OCI-LY1 (cell line): ENCODE results near the gene FAM13A.

ENCODE experiments used
- H2AFZ ChIP-seq: fragments of 200-600 bp; sonication (generic), shearing (Covaris generic); 2 replicates; pipeline ENCODE4 v1.6.0; 2014; ENCODE audit warnings: antibody characterized with exemption, mild to moderate bottlenecking, low read length
- H3F3A ChIP-seq: fragments of 200-600 bp; sonication (generic), shearing (Covaris generic); 2 replicates; pipeline ENCODE4 v1.6.0; 2014; ENCODE audit warnings: mild to moderate bottlenecking, antibody characterized with exemption, low read length, moderate library complexity; ENCODE audit not compliant: insufficient read depth
- H3K27ac ChIP-seq: fragments of 200-600 bp; sonication (generic); 2 replicates; pipeline ENCODE4 v1.5.1; 2014; ENCODE audit warnings: low read length, mixed run types, mild to moderate bottlenecking, low read depth; ENCODE audit not compliant: poor library complexity, severe bottlenecking
- H3K27me3 ChIP-seq: fragments of 200-600 bp; sonication (generic); 2 replicates; pipeline ENCODE4 v1.6.0; 2014; ENCODE audit warnings: antibody characterized with exemption, mild to moderate bottlenecking, low read length, moderate library complexity; ENCODE audit not compliant: insufficient read depth
- H3K36me3 ChIP-seq: fragments of 200-600 bp; sonication (generic); 2 replicates; pipeline ENCODE4 v1.6.1; 2014; ENCODE audit warnings: mild to moderate bottlenecking, antibody characterized with exemption, low read length, moderate library complexity, mixed read lengths; ENCODE audit not compliant: insufficient read depth
- H3K4me1 ChIP-seq: fragments of 200-600 bp; sonication (generic); 2 replicates; pipeline ENCODE4 v1.5.1; 2014; ENCODE audit warnings: mild to moderate bottlenecking, low read length, moderate library complexity; ENCODE audit not compliant: insufficient read depth, severe bottlenecking
- H3K4me2 ChIP-seq: fragments of 200-600 bp; sonication (generic), shearing (Covaris generic); 2 replicates; pipeline ENCODE4 v1.6.1; 2014; ENCODE audit warnings: low read length
- H3K4me3 ChIP-seq: fragments of 200-600 bp; sonication (generic); 2 replicates; pipeline ENCODE4 v1.5.1; 2014; ENCODE audit warnings: low read length, low read depth, mild to moderate bottlenecking, mixed read lengths; ENCODE audit not compliant: poor library complexity, severe bottlenecking
- H3K79me2 ChIP-seq: fragments of 200-600 bp; shearing (Covaris generic); 2 replicates; pipeline ENCODE4 v1.6.1; 2016; ENCODE audit warnings: mixed run types, low read length, mixed read lengths; ENCODE audit not compliant: insufficient read depth
- H3K9ac ChIP-seq: fragments of 200-600 bp; sonication (generic), shearing (Covaris generic); 2 replicates; pipeline ENCODE4 v1.6.1; 2014; ENCODE audit warnings: mild to moderate bottlenecking, low read length, mixed read lengths
- H3K9me2 ChIP-seq: fragments of 200-600 bp; sonication (generic), shearing (Covaris generic); 2 replicates; pipeline ENCODE4 v1.6.1; 2014; ENCODE audit warnings: low read depth, mild to moderate bottlenecking, low read length, mixed read lengths
- H3K9me3 ChIP-seq: fragments of 200-600 bp; shearing (Covaris generic); 2 replicates; pipeline ENCODE4 v1.6.1; 2014; ENCODE audit warnings: low read length, mixed read lengths
- H4K20me1 ChIP-seq: fragments of 200-600 bp; sonication (generic), shearing (Covaris generic); 2 replicates; pipeline ENCODE4 v1.6.0; 2016; ENCODE audit warnings: mild to moderate bottlenecking, low read length; ENCODE audit not compliant: insufficient read depth
- EZH2 ChIP-seq: fragments of 200-600 bp; sonication (generic), shearing (Covaris generic); IDR thresholded peaks from 2 replicates; pipeline ENCODE4 v1.8.0; 2017; ENCODE audit warnings: borderline replicate concordance, mixed run types, mild to moderate bottlenecking, antibody characterized with exemption, low read length, moderate library complexity, mixed read lengths
- TF ChIP-seq, protein P1 (sequence below): fragments of 200-600 bp; sonication (generic), shearing (Covaris generic); IDR thresholded peaks from 2 replicates; pipeline ENCODE4 v1.5.1; 2017; ENCODE audit warnings: mild to moderate bottlenecking, antibody characterized with exemption, low read length, moderate library complexity, mixed read lengths

FAM13A gene

DNA sequence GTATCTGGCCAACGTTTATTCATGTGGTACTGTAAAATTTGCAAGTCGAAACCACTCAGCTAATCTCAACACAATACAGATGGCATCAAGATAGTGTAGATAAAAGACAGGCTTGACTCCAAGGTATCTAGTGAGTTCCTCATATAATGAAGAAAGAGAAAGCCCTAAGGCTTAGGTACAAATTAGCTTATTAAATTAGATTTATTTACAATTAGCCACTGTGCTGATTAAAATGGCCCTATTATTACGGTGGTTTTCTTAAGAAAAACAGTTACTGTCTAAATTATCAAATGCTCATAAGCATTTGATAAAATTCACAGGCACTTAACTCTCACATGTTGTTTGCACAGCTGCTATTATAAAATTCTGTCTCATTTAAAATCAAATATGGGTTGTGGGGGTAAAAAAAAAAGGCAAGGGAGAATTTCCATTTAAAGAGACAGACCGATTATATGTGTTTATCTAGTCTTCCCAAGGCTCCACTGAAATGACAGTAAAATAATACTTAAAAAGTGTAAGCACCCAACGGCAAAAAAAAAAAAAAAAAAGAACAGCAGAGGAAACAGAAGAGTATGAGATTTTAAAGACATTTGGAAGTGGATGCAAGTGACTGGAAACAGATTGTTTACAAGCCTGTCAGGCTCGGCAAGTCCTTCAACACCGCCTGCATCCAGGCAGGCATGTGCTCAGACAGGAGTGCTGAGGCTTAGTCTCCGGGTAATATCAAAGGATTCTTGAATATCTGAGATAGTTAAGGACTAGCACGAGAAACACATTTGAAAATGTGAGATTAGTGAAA is 55.1 kb downstream of the FAM13A start:
- TF ChIP-seq EZH2, result no peak
- TF ChIP-seq, protein P1, sequence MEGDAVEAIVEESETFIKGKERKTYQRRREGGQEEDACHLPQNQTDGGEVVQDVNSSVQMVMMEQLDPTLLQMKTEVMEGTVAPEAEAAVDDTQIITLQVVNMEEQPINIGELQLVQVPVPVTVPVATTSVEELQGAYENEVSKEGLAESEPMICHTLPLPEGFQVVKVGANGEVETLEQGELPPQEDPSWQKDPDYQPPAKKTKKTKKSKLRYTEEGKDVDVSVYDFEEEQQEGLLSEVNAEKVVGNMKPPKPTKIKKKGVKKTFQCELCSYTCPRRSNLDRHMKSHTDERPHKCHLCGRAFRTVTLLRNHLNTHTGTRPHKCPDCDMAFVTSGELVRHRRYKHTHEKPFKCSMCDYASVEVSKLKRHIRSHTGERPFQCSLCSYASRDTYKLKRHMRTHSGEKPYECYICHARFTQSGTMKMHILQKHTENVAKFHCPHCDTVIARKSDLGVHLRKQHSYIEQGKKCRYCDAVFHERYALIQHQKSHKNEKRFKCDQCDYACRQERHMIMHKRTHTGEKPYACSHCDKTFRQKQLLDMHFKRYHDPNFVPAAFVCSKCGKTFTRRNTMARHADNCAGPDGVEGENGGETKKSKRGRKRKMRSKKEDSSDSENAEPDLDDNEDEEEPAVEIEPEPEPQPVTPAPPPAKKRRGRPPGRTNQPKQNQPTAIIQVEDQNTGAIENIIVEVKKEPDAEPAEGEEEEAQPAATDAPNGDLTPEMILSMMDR, result no peak
- no peak overlapping the region for H3K9ac ChIP-seq
- no peaks in the 10 kb centered on the region for H3F3A ChIP-seq

DNA sequence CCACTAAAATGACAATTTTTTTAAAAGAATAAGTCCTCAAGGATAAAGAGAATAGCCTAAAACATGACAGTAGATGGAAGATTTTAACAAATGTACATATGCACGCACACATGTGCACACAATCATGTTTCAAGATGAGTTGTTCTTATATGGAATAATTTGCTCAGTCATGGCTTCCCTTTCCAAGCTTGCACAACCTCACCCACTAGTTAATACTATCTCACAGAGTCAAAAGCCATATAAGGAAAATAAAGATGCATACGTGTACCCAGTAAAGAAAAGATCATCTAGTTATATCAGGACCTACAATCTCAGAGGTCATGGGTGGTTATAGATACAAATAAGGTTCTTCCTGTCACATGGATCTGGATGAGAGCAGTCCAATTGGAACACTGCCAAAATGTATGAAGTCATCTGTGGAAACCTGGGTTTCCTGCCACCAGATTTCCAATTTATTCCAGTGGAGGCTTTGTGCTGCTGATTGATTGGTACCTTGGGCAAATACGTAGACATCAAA is 56.1 kb downstream of the FAM13A start:
- Histone ChIP-seq H3K79me2 (no peaks in the 10 kb centered on the region), H3K4me3 (no peak overlapping the region), H3K9me2 (no peaks in the 10 kb centered on the region), H3K4me2 (no peak overlapping the region), H3K27ac (no peak overlapping the region), H3K9ac (no peak overlapping the region), H3K4me1 (no peaks in the 10 kb centered on the region), H3K36me3 (no peaks in the 10 kb centered on the region), H2AFZ (no peak overlapping the region), H3F3A (no peaks in the 10 kb centered on the region), H3K27me3 (no peaks in the 10 kb centered on the region), H3K9me3 (no peaks in the 10 kb centered on the region), H4K20me1 (no peaks in the 10 kb centered on the region)
- TF ChIP-seq, protein P1, result no peak
- TF ChIP-seq EZH2, result no peak

More for the DNA sequence above, 55.1 kb downstream of the FAM13A start:
- no peaks in the 10 kb centered on the region for H3K9me3 ChIP-seq
- no peaks in the 10 kb centered on the region for H3K79me2 ChIP-seq
- no peak overlapping the region for H2AFZ ChIP-seq
- no peaks in the 10 kb centered on the region for H4K20me1 ChIP-seq
- no peaks in the 10 kb centered on the region for H3K36me3 ChIP-seq
- H3K4me3 ChIP-seq, result no peak overlapping the region
- no peak overlapping the region for H3K4me2 ChIP-seq
- no peaks in the 10 kb centered on the region for H3K4me1 ChIP-seq
- no peaks in the 10 kb centered on the region for H3K27me3 ChIP-seq
- no peak overlapping the region for H3K27ac ChIP-seq
- no peaks in the 10 kb centered on the region for H3K9me2 ChIP-seq

DNA sequence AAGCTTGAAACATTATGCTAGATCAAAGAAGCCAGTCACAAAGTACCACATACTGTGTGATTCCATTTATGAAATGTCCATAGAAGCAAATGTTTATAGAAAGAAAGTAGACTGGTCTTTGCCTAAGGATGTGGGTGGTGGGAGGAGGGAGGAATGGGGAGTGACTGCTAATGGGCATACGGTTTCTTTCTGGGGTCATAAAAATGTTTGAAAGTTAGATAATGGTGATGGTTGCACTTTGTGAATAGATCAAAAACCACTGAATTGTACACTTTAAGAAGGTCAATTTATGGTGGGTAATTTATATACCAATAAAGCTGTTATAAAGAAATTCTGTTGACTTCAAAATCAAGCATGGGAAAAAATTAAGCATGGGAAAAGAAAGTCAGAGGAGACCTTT is 56.6 kb downstream of the FAM13A start:
- Histone ChIP-seq H3K79me2 (no peaks in the 10 kb centered on the region), H4K20me1 (no peaks in the 10 kb centered on the region), H2AFZ (no peak overlapping the region), H3K4me2 (no peak overlapping the region), H3K4me3 (no peak overlapping the region), H3K9me3 (no peaks in the 10 kb centered on the region), H3K27ac (no peak overlapping the region), H3K36me3 (no peaks in the 10 kb centered on the region), H3K9me2 (no peaks in the 10 kb centered on the region), H3K9ac (no peak overlapping the region), H3K27me3 (no peaks in the 10 kb centered on the region), H3K4me1 (no peaks in the 10 kb centered on the region), H3F3A (no peaks in the 10 kb centered on the region)
- TF ChIP-seq EZH2, result no peak
- TF ChIP-seq, protein P1, result no peak
